Peyer's patch (tissue), 4 donors: Measurements from ENCODE around the gene VWF. TPM values are rescaled to one million over a fixed set of nuclear protein-coding genes. Genes with fewer than 3 reads are reported as not detected.

Experiments
- DNase-seq, 3 donors: peaks; one replicate each; pipeline ENCODE4 v3.0.0-alpha.2; 2017 to 2019
- H3K27ac ChIP-seq, 4 donors: fragments of 200-600 bp; sonication (generic); one replicate each; pipeline ENCODE4 v1.5.1; 2016 to 2019
- H3K27me3 ChIP-seq, 2 donors: fragments of 200-600 bp; sonication (generic); one replicate each; pipeline ENCODE4 v1.5.1; 2019
- H3K36me3 ChIP-seq, 3 donors: fragments of 200-600 bp; sonication (generic); one replicate each; pipeline ENCODE4 v1.5.1; 2016 to 2019
- H3K4me1 ChIP-seq, 4 donors: fragments of 200-600 bp; sonication (generic); one replicate each; pipeline ENCODE4 v1.5.1; 2016 to 2019
- H3K4me3 ChIP-seq, 4 donors: fragments of 200-600 bp; sonication (generic); 1 replicate in 3 of 4; 2 replicates in 1 of 4; pipeline ENCODE4 v1.5.1; 2016 to 2019; ENCODE audit warnings: mild to moderate bottlenecking in 1 of 4
- H3K9me3 ChIP-seq, 4 donors: fragments of 200-600 bp; sonication (generic); one replicate each; pipeline ENCODE4 v1.5.1; 2016 to 2019; ENCODE audit warnings: mild to moderate bottlenecking in 1 of 4
- CTCF ChIP-seq, 6 experiments: fragments of 450-650 bp in 4 of 6; fragments of 200-600 bp in 2 of 6; sonication (generic) in 1 of 6; IDR thresholded peaks; one replicate each; pipeline ENCODE4 v1.5.1; 2017 to 2019; ENCODE audit warnings: antibody characterized with exemption in 6 of 6, mild to moderate bottlenecking in 3 of 6, moderate library complexity in 1 of 6
- POLR2A ChIP-seq, 2 donors: fragments of 450-650 bp; IDR thresholded peaks; one replicate each; pipeline ENCODE4 v1.5.1; 2017; ENCODE audit warnings: antibody characterized with exemption in 2 of 2, mild to moderate bottlenecking in 2 of 2, moderate library complexity in 2 of 2
- total RNA-seq, 4 donors: library from RNA; depleted of rRNA; stranded (reverse); fragments of >200 nt; gene quantifications; one replicate each; pipeline ENCODE4 v1.1.0, GENCODE V29; 2016

The VWF gene
- total RNA-seq, 4 donors from 2014 or later = 21.5 to 98.2 (median 62.7) TPM

- Histone ChIP-seq H3K9me3 (no peaks in the 10 kb centered on the region), H3K27me3 (no peaks in the 10 kb centered on the region), H3K36me3 (no peaks in the 10 kb centered on the region), H3K4me1 (no peaks in the 10 kb centered on the region), H3K27ac (no peak overlapping the region), H3K4me3 (no peak overlapping the region)
- DNase-seq = no peak
- no peak for TF ChIP-seq POLR2A (IDR thresholded peaks at IDR 0.05)
- no peak for TF ChIP-seq CTCF (IDR thresholded peaks at IDR 0.05)
Observed at GRCh38 chr12:5902736-5903135, 221.7 kb downstream of the VWF start.

- Histone ChIP-seq H3K27ac (no peak overlapping the region), H3K36me3 (no peaks in the 10 kb centered on the region), H3K4me1 (no peaks in the 10 kb centered on the region), H3K27me3 (peaks cover 0 to 3% of the 10 kb centered on the region in 2 donors), H3K4me3 (no peak overlapping the region), H3K9me3 (no peaks in the 10 kb centered on the region)
- DNase-seq = no peak
- no peak for TF ChIP-seq CTCF (IDR thresholded peaks at IDR 0.05)
- no peak for TF ChIP-seq POLR2A (IDR thresholded peaks at IDR 0.05)
Observed at GRCh38 chr12:5901416-5901815, 223.1 kb downstream of the VWF start.

GRCh38 chr12:5900533-5901205, 223.8 kb downstream of the VWF start:
- Histone ChIP-seq H3K36me3 (no peaks in the 10 kb centered on the region), H3K27ac (no peak overlapping the region), H3K27me3 (peaks cover 0 to 3% of the 10 kb centered on the region in 2 donors), H3K4me1 (no peaks in the 10 kb centered on the region), H3K9me3 (no peaks in the 10 kb centered on the region), H3K4me3 (no peak overlapping the region)
- DNase-seq = no peak
- TF ChIP-seq CTCF (IDR thresholded peaks at IDR 0.05) = no peak
- TF ChIP-seq POLR2A (IDR thresholded peaks at IDR 0.05) = no peak

GRCh38 chr12:5900076-5900475, 224.4 kb downstream of the VWF start:
- no peak overlapping the region for H3K27ac ChIP-seq
- no peak overlapping the region for H3K4me3 ChIP-seq
- no peak for DNase-seq
- no peaks in the 10 kb centered on the region for H3K9me3 ChIP-seq
- TF ChIP-seq CTCF (IDR thresholded peaks at IDR 0.05) (no peak), POLR2A (IDR thresholded peaks at IDR 0.05) (no peak)
- no peaks in the 10 kb centered on the region for H3K4me1 ChIP-seq
- H3K36me3 ChIP-seq = no peaks in the 10 kb centered on the region
- H3K27me3 ChIP-seq = peaks cover 0 to 3% of the 10 kb centered on the region in 2 donors

GRCh38 chr12:5899675-5900074, 224.8 kb downstream of the VWF start:
- TF ChIP-seq POLR2A (IDR thresholded peaks at IDR 0.05) (no peak), CTCF (IDR thresholded peaks at IDR 0.05) (no peak)
- Histone ChIP-seq H3K9me3 (no peaks in the 10 kb centered on the region), H3K4me3 (no peak overlapping the region), H3K4me1 (no peaks in the 10 kb centered on the region), H3K27ac (no peak overlapping the region), H3K36me3 (no peaks in the 10 kb centered on the region), H3K27me3 (peaks cover 0 to 3% of the 10 kb centered on the region in 2 donors)
- DNase-seq = no peak
